ENCODE measurements around the gene RIMBP3C.
"Not testable (repeated sequence)": the region's sequence is repeated elsewhere in the genome, so short reads cannot be mapped to it uniquely, and the experiment has no call there.

Gene RIMBP3C

DNA sequence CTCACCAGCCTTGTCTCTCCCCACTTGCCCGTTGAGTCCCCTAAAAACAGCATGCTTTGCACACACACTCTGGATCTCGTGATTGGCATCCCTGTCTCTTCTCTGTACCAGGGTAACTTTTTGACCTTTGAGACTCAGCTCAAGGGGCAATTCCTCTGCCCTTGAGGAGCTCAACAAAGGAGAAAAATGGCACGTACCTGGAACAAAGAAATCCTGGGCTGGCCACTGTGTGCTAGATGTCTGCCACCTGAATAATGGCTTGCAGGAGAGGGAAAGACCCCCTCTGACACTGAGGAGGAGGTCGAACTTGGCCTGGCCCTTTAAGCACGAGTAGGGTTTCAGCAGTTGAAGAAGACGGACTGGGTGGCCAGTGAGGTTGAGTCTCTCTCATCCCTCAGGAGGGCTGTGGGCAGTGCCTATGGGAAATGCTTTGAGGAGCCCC lies 22.1 kb upstream of the RIMBP3C start:
- DNase-seq (ENCODE audit: low read depth, low spot score): no peak

- DNase-seq (ENCODE audit: low read depth, low spot score): no peak
These were observed 20.4 kb upstream of the RIMBP3C start for GRCh38 chr22:21571679-21572078.

DNA sequence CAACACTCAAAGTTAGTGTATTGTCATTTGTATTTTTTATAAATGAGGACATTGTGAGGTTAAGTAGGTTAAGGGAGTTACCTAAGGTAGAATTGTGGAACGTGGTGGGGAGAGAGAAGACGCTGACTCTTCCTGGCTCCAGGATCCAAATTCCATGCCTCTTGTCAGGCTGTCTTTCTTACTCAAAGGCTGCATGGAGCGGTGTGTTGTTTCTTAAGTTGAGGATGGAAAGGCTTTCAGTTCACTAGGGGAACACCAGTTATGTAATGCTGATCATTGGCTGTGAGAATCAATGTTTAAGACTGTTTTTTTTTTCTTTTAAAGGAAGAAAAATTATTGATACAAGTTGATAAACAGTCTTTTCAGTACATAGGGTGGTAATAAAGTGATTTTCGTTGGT lies 19.1 kb upstream of the RIMBP3C start:
- DNase-seq (ENCODE audit: low read depth, low spot score): no peak

DNA sequence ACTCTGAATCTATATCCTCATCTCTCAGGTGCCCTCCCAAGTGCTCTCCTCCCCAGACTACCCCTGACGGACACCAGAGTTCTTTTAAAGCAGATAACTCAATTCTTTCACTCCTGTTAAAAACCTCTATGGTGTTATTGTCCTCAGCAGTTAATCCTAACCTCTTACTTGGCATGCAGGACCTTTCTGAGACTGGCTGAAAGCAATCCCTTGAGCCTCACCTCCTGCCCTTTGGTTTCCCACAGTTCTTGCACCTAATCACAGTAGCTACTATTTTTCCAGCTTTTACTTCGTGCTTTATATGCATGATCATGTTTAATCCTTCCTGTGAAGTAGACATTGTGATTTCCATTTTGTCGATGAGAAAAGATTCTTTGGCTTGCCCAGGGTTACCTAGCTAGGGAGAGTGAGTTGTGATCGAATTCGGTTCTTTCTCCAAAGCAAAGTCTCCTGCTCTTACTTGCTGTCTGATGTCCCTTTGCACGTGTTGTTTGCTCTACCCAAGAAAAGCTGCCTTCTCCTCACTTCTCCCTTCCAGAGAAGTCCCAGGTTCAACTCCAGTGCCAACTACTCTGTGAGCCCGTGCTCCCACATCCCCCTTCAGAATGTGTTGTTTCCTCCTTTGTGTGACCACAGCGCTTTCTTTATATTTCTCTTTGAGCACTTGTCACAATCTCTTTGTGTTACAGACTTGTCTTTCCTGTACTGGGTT lies 18.4 kb upstream of the RIMBP3C start:
- no peak for DNase-seq (ENCODE audit: low read depth, low spot score)

GRCh38 chr22:21569076-21569427 lies 17.8 kb upstream of the RIMBP3C start:
- not testable (repeated sequence) for DNase-seq (ENCODE audit: low read depth, low spot score)

- DNase-seq (ENCODE audit: low read depth, low spot score): peak; percentile 49
These were observed 17.2 kb upstream of the RIMBP3C start for GRCh38 chr22:21568347-21569075.

- peak; percentile 92 for DNase-seq (ENCODE audit: low read depth, low spot score)
These were observed 16.4 kb upstream of the RIMBP3C start, which contains the start of gene UBE2L3 for GRCh38 chr22:21567456-21568346. Gene UBE2L3, plus strand, starts transcription at chr22:21567714. Its CDS starts 31 bp downstream, at chr22:21567745.

DNA sequence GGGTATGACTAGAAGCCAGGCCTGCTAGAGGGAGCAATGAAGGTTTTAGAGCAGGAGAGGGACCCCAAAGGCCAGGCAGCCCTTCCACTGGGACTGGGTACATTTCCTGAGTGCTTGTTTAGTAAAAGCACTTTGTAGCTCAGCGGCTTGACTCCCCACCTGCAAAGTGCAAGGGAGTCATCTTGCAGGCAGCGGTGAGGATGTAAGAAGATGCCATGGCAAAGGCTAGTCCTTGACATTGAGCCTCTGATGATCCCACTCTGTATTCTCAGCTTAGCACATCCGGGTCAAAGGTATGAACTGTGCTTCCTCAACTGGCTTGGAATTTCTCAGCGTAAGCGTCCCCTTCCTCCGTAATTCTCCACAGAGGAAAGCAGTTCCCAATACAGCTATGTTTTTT lies 13.2 kb upstream of the RIMBP3C start:
- DNase-seq (ENCODE audit: low read depth, low spot score): no peak

DNA sequence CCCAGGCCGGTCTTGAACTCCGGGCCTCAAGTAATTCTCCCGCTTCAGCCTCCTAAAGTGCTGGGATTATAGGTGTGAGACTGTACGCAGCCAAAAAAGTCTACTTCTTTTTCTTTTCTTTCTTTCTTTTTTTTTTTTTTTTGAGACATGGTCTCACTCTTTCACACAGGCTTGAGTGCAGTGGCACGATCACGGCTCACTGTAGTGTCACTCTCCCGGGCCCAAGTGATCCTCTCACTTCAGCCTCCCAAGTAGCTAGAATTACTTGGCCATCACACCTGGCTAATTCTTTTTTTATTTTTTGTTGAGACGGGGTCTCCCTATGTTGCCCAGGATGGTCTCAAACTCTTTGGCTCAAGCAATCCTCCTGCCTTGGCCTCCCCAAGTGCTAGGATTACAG lies 12.7 kb upstream of the RIMBP3C start:
- no peak for DNase-seq (ENCODE audit: low read depth, low spot score)

DNA sequence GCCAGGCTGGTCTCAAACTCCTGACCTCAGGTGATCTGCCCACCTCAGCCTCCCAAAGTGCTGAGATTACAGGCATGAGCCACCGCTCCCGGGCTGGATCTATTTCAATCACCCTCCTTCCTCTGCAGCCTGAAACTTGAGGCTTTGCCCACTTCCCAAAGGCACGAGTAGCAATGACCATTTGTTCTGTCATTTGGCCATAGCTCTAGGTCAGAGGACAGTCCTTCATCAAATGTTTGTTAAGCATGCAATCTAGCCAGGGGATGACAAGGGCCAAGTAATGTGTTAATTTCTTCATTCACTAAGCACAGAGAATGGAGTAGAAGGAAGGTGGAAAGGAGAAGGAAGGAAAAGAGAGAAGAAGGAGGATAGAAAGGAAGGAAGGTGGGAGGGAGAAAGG lies 9.4 kb upstream of the RIMBP3C start:
- not testable (repeated sequence) for DNase-seq (ENCODE audit: low read depth, low spot score)

DNA sequence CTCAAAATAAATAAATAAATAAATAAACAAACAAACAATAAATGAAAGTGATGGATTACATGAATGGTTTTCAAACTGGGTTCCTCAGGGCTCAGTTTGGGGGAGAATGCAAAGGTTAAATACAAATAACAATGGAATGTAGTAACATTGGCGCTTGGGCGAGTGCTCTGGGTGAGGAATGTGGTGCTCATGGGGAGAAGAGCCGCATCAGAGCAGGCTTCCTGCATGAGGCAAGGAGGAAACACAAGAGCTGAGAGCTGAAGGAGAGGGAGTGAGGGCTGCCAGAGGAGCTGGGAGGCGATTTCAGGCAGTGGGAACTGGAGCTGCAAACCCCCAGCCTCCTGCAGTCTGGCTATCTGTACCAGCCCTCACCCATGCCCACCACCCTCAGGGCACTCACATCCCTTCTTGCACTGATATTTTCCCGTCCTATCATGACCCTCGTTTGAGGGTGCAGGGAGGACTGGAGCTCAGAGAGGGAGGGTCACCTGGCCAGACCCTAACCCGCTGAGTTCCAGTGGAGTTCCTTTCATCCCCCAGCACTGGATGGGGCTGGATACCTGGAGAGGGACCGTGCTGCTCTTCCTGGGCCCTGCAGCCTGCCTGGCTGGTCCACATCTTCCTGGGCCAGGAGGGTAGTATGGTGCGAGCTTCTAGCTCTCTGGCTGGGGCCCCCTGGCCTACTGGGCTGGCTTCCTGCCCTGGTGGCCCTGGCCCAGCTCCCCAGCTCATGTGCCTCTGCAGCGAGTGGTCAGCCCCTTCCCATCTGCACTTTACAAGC lies 8.3 kb upstream of the RIMBP3C start:
- not testable (repeated sequence) for DNase-seq (ENCODE audit: low read depth, low spot score)

DNA sequence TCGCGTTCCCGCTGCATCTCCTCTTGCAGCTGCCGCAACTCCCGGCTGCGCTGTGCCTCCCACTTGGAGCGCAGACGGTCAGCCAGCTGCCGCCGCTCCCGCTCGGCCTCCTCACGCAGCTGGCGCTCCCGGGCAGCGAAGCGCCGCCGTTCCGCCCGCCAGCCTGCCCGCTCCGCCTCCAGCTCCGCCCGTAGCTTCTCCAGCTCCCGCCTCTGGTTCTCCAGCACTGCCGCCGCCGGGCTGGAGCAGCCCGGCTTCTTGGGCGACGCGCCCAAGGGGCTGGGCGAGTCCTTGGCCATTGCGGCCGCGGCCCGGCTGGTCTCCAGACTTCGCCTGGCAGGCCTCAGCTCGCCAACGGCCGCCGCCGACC lies 598 bp downstream of the RIMBP3C start:
- DNase-seq (ENCODE audit: low read depth, low spot score): not testable (repeated sequence)

DNA sequence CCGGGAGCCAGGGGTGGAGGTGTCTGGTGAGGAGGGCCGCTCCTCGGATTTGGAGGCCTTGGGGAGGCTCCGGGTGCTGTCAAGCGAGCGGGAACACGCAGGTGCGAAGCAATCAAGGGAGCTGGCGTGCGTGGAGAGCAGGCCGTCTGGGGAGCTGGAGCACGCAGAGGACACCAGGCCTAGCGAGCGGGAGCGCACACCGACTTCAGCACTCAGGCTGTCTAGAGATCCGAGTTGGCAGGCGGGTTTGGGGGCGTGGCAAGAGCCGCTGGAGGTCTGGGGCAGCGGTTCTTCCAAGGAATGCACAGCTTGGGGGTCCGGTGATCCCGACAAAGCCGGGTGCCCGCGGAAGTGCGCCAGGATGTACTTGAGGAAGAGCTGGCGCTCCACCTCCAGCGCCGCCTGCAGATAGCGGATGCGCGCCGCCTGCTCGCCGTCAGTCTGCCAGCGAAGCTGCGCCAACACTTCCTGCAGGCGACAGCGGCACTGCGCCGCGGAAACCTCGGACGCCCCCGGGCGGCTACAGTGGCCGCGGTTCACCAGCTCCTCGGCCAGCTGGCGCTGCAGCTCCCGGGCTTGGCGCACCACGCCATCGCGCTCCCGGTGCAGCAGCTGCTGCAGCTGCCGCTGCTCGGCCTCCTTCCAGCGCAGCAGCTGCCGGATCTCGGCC lies 1.1 kb downstream of the RIMBP3C start:
- not testable (repeated sequence) for DNase-seq (ENCODE audit: low read depth, low spot score)

DNA sequence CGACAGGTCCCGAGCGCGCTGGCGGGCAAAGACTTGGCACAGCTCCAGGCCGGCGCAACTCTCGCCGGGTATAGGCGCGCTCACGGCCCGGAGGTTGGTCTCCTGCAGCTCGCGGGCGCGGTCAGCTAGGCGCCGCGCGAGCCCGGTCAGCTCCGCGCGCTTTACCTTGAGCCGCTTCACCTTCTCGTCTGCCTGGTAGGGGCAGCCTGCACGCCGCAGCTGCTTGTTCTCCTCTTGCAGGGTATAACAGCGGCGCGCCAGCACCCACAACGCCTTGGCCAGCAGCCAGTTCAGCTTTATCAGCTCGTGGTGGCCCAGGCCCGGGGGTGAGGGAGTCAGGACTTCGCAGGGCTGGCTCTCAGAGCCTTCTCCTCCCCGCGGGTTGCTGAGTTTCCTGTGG lies 1.7 kb downstream of the RIMBP3C start:
- DNase-seq (ENCODE audit: low read depth, low spot score): not testable (repeated sequence)

DNA sequence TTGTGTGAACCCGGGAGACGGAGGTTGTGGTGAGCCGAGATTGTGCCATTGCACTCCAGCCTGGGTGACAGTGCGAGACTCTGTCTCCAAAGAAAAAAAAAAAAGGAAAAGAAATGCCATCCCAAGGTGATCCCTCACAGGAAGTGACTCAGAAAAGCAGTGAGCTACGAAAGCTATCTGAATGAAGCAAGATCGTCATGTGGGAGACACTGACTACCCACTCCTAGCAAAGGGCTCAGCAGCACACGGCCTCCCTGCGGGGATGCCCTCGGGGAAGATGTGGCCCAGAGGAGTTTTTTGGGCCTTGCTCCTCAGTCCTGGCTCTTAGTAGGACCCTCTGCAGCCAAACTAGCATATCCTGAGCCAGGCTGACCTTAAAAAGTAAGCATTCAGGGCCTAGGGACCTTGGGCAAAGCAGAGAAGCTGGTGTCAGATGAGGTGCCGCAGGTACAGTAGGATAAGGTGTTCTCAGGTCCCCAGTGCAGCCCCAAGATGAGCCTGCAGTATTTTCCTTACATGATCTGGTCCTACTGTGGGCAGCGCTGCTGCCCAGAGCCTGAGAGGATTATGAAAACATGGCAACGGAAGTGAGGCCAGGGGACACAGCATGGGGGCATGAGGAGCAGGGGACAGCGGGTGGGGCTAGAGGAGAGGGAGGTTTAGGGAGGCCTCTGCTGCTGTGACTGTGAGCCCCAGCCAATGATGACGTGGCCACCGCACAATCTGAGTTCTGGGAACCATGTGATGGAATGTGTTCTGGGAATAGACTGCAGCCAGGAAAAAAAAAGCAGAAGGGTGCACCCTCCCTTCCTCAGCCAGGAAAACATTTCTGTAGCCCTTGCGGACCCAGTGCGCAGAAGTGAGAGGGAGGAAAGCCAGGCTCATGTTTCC lies 6.6 kb downstream of the RIMBP3C start:
- DNase-seq (ENCODE audit: low read depth, low spot score): not testable (repeated sequence)

GRCh38 chr22:21539862-21540261 lies 11.4 kb downstream of the RIMBP3C start:
- DNase-seq (ENCODE audit: low read depth, low spot score): not testable (repeated sequence)

DNA sequence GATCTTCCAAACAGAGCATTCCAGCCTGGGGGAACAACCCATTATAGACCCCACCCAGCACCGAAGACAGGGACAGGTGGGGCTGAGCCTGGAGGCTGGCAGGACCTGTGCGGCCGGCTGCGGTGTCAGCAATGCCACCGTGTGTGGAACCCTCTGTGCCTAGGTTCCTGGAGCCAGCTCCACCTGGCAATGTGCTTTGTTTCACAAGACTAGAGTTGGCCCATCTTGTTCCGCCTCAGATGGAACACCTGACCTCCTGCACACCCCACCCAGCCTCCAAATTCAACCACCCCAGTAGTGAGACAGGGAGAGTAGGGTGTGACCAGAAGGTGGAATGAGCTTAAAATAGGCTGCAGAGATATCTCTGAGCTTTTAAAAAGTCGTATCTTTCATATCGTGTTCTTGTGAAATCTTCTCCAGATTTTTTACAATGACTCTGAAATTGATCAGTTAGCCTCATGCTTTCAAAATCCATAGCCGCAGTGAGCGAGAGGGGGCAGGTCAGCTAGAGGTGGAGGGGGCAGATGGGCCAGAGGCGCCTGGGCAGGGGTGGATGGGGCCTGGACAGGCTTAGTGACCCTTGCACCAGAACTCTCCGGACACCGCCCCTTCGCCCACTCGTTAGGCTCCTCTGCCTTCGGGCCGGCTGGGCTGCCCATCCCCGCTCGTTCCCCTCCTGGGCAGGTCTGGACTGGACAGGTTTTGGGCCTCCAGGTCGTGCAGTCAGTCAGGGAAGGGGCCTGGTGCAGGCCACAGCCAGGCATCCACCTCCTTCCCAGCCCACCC lies 18.2 kb downstream of the RIMBP3C start:
- not testable (repeated sequence) for DNase-seq (ENCODE audit: low read depth, low spot score)

- DNase-seq (ENCODE audit: low read depth, low spot score): not testable (repeated sequence)
These were observed 19.7 kb downstream of the RIMBP3C start for GRCh38 chr22:21531525-21531924.

Data from astrocyte of the hippocampus (primary cell).